Upper lobe of right lung (tissue), 1 donor: ENCODE results near the gene WASF3. TPM values are rescaled to one million over a fixed set of nuclear protein-coding genes. Genes with fewer than 3 reads are reported as not detected.
A peak's percentile ranks its signal among the peaks of the same experiment; 100 is the strongest.

Experiments used
- ATAC-seq: fragments of 200-7000 bp; cut with Tn5 transposase; one replicate; pipeline ENCODE4 v1.9.1; 2020; ENCODE audit warnings: mild to moderate bottlenecking, moderate library complexity
- DNase-seq: peaks from one replicate; pipeline ENCODE4 v3.0.0-alpha.2; 2020
- H3K27ac ChIP-seq: fragments of 200-600 bp; one replicate; pipeline ENCODE4 v1.8.0; 2022
- H3K27me3 ChIP-seq: fragments of 200-600 bp; one replicate; pipeline ENCODE4 v1.8.0; 2022; ENCODE audit warnings: mild to moderate bottlenecking
- H3K36me3 ChIP-seq: fragments of 200-600 bp; one replicate; pipeline ENCODE4 v1.8.0; 2022
- H3K4me1 ChIP-seq: fragments of 200-600 bp; one replicate; pipeline ENCODE4 v1.8.0; 2022
- H3K4me3 ChIP-seq: fragments of 200-600 bp; one replicate; pipeline ENCODE4 v1.8.0; 2022; ENCODE audit warnings: mild to moderate bottlenecking
- H3K9me3 ChIP-seq: fragments of 200-600 bp; one replicate; pipeline ENCODE4 v1.8.0; 2022
- CTCF ChIP-seq: fragments of 200-600 bp; IDR thresholded peaks from one replicate; pipeline ENCODE4 v1.8.0; 2022; ENCODE audit warnings: antibody characterized with exemption
- intact Hi-C: fragments of 100-400 bp; cut with DNase I; formaldehyde crosslinking; loops from one replicate; pipeline ENCODE4 v1.11.0; 2022
- total RNA-seq: library from RNA; stranded (reverse); fragmentation: NEBNext Ultra II Directional; extraction: Animal tissue kit (Norgen Biotek cat#: 25700); gene quantifications from one replicate; pipeline ENCODE4 v1.2.1, GENCODE V29; 2021
- donor health status: DM: no; HTN: yes; CAD: no; lungs with severe emphysema.

Gene WASF3
- total RNA-seq, 1 donor from 2014 or later, result 27.9 TPM

- no peak overlapping the region for H3K4me3 ChIP-seq
- peaks cover 13% of the 10 kb centered on the region for H3K4me1 ChIP-seq
- TF ChIP-seq CTCF, result no peak
- DNase-seq (no peak), ATAC-seq (peak; percentile 80)
- intact Hi-C loops, result no loop called here
- no peaks in the 10 kb centered on the region for H3K9me3 ChIP-seq
- H3K27ac ChIP-seq, result peak overlapping the region; percentile 58
- H3K36me3 ChIP-seq, result no peaks in the 10 kb centered on the region
- no peaks in the 10 kb centered on the region for H3K27me3 ChIP-seq
Observed at GRCh38 chr13:26604784-26605545, 47.5 kb downstream of the WASF3 start.

GRCh38 chr13:26605845-26606244, 48.4 kb downstream of the WASF3 start:
- TF ChIP-seq CTCF, result no peak
- H3K4me3 ChIP-seq, result no peak overlapping the region
- H3K9me3 ChIP-seq, result no peaks in the 10 kb centered on the region
- peaks cover 13% of the 10 kb centered on the region for H3K4me1 ChIP-seq
- H3K27ac ChIP-seq, result peak overlapping the region; percentile 58
- no peaks in the 10 kb centered on the region for H3K36me3 ChIP-seq
- intact Hi-C loops, result no loop called here
- ATAC-seq (no peak), DNase-seq (no peak)
- H3K27me3 ChIP-seq, result no peaks in the 10 kb centered on the region

- TF ChIP-seq CTCF, result no peak
- Histone ChIP-seq H3K4me1 (peaks cover 9% of the 10 kb centered on the region), H3K27me3 (no peaks in the 10 kb centered on the region), H3K9me3 (no peaks in the 10 kb centered on the region), H3K36me3 (no peaks in the 10 kb centered on the region), H3K4me3 (no peak overlapping the region), H3K27ac (peak overlapping the region; percentile 11)
- DNase-seq (no peak), ATAC-seq (no peak)
- intact Hi-C loops, result no loop called here
Observed at GRCh38 chr13:26606631-26607030, 49.1 kb downstream of the WASF3 start.

GRCh38 chr13:26614721-26615120, 57.2 kb downstream of the WASF3 start:
- DNase-seq (no peak), ATAC-seq (no peak)
- Histone ChIP-seq H3K4me1 (no peaks in the 10 kb centered on the region), H3K36me3 (no peaks in the 10 kb centered on the region), H3K27me3 (no peaks in the 10 kb centered on the region), H3K4me3 (no peak overlapping the region), H3K27ac (no peak overlapping the region), H3K9me3 (no peaks in the 10 kb centered on the region)
- TF ChIP-seq CTCF, result no peak
- intact Hi-C loops, result no loop called here

GRCh38 chr13:26616126-26616525, 58.6 kb downstream of the WASF3 start:
- no peak for TF ChIP-seq CTCF
- no peaks in the 10 kb centered on the region for H3K36me3 ChIP-seq
- no peak for DNase-seq
- no peaks in the 10 kb centered on the region for H3K27me3 ChIP-seq
- ATAC-seq, result no peak
- intact Hi-C loops, result no loop called here
- no peaks in the 10 kb centered on the region for H3K4me1 ChIP-seq
- H3K9me3 ChIP-seq, result no peaks in the 10 kb centered on the region
- no peak overlapping the region for H3K27ac ChIP-seq
- H3K4me3 ChIP-seq, result no peak overlapping the region

GRCh38 chr13:26618726-26619125, 61.2 kb downstream of the WASF3 start:
- no peaks in the 10 kb centered on the region for H3K4me1 ChIP-seq
- DNase-seq, result no peak
- ATAC-seq, result no peak
- H3K36me3 ChIP-seq, result no peaks in the 10 kb centered on the region
- no peaks in the 10 kb centered on the region for H3K9me3 ChIP-seq
- H3K27me3 ChIP-seq, result no peaks in the 10 kb centered on the region
- intact Hi-C loops, result no loop called here
- no peak overlapping the region for H3K27ac ChIP-seq
- H3K4me3 ChIP-seq, result no peak overlapping the region
- no peak for TF ChIP-seq CTCF
